Tibial artery (tissue), 4 donors: Measurements from ENCODE around the gene PTPN11.
"Not testable (repeated sequence)": the region's sequence is repeated elsewhere in the genome, so short reads cannot be mapped to it uniquely, and the experiment has no call there.

ENCODE experiments used
- DNase-seq, 2 donors: peaks; one replicate each; pipeline ENCODE4 v3.0.0-alpha.2; 2019
- H3K27ac ChIP-seq, 2 donors: fragments of 200-600 bp; sonication (generic) in 1 of 2; 1 replicate in 1 of 2; 2 replicates in 1 of 2; pipeline ENCODE4 v1.5.1; 2018 to 2019; ENCODE audit warnings: mild to moderate bottlenecking in 1 of 2
- H3K27me3 ChIP-seq, 2 donors: fragments of 200-600 bp; sonication (generic) in 1 of 2; one replicate each; pipeline versions ENCODE4 v1.5.1 to v1.6.0; 2016 to 2019
- H3K36me3 ChIP-seq, 3 donors: fragments of 200-600 bp; sonication (generic) in 2 of 3; one replicate each; pipeline ENCODE4 v1.5.1; 2016 to 2019; ENCODE audit warnings: mild to moderate bottlenecking in 2 of 3
- H3K4me1 ChIP-seq, 4 donors: fragments of 200-600 bp; sonication (generic) in 2 of 4; 1 replicate in 3 of 4; 2 replicates in 1 of 4; pipeline ENCODE4 v1.5.1; 2016 to 2019
- H3K4me3 ChIP-seq, 2 donors: fragments of 200-600 bp; sonication (generic) in 1 of 2; 1 replicate in 1 of 2; 2 replicates in 1 of 2; pipeline ENCODE4 v1.5.1; 2018 to 2019; ENCODE audit warnings: mild to moderate bottlenecking in 2 of 2
- H3K9me3 ChIP-seq, 3 donors: fragments of 200-600 bp; sonication (generic) in 1 of 3; one replicate each; pipeline ENCODE4 v1.5.1; 2016 to 2019
- CTCF ChIP-seq, 2 experiments: fragments of 200-600 bp in 1 of 2; fragments of 450-650 bp in 1 of 2; IDR thresholded peaks; one replicate each; pipeline ENCODE4 v1.5.1; 2017 to 2019; ENCODE audit warnings: antibody characterized with exemption in 2 of 2, mild to moderate bottlenecking in 1 of 2, moderate library complexity in 1 of 2
- intact Hi-C: fragments of 100-400 bp; cut with DNase I; formaldehyde crosslinking; loops from one replicate; pipeline ENCODE4 v1.15.0; 2023; ENCODE audit warnings: low total_unique reads

PTPN11 gene

GRCh38 chr12:112413855-112414625 lies 4.7 kb upstream of the PTPN11 start:
- DNase-seq, result no peak
- no peaks in the 10 kb centered on the region for H3K27me3 ChIP-seq
- no peaks in the 10 kb centered on the region for H3K9me3 ChIP-seq
- intact Hi-C loops, result no loop called here
- no peak overlapping the region for H3K4me3 ChIP-seq
- no peak overlapping the region for H3K27ac ChIP-seq
- no peak for TF ChIP-seq CTCF (IDR thresholded peaks at IDR 0.05)
- no peaks in the 10 kb centered on the region for H3K36me3 ChIP-seq
- H3K4me1 ChIP-seq, result peaks cover 0 to 10% (median 8%) of the 10 kb centered on the region in 4 donors

- peak in 1 of 2 donors; percentile 3 for DNase-seq
- H3K36me3 ChIP-seq, H3K9me3 ChIP-seq, H3K27ac ChIP-seq, H3K4me3 ChIP-seq, intact Hi-C loops, H3K27me3 ChIP-seq: not testable (repeated sequence)
- peaks cover 0 to 21% (median 18%) of the 10 kb centered on the region in 4 donors for H3K4me1 ChIP-seq
Measured at GRCh38 chr12:112415457-112415856, 3.3 kb upstream of the PTPN11 start.

GRCh38 chr12:112418273-112418607 lies 507 bp upstream of the PTPN11 start:
- no peaks in the 10 kb centered on the region for H3K36me3 ChIP-seq
- intact Hi-C loops, result no loop called here
- H3K9me3 ChIP-seq, result no peaks in the 10 kb centered on the region
- no peak for TF ChIP-seq CTCF (IDR thresholded peaks at IDR 0.05)
- peaks cover 0 to 47% (median 36%) of the 10 kb centered on the region in 4 donors for H3K4me1 ChIP-seq
- H3K27ac ChIP-seq, result peak overlapping the region; percentile 96 to 100
- no peaks in the 10 kb centered on the region for H3K27me3 ChIP-seq
- H3K4me3 ChIP-seq, result peak overlapping the region; percentile 71 to 99
- no peak for DNase-seq

GRCh38 chr12:112419297-112420133 lies 768 bp downstream of the PTPN11 start:
- no peaks in the 10 kb centered on the region for H3K27me3 ChIP-seq
- no peak for TF ChIP-seq CTCF (IDR thresholded peaks at IDR 0.05)
- peak; percentile 75 to 88 for DNase-seq
- peak overlapping the region; percentile 96 to 100 for H3K27ac ChIP-seq
- peaks cover 0 to 57% (median 40%) of the 10 kb centered on the region in 4 donors for H3K4me1 ChIP-seq
- H3K9me3 ChIP-seq, result no peaks in the 10 kb centered on the region
- H3K4me3 ChIP-seq, result peak overlapping the region; percentile 71 to 99
- H3K36me3 ChIP-seq, result no peaks in the 10 kb centered on the region
- intact Hi-C loops, result no loop called here

- Histone ChIP-seq H3K36me3 (no peaks in the 10 kb centered on the region), H3K4me1 (peaks cover 0 to 58% (median 41%) of the 10 kb centered on the region in 4 donors), H3K4me3 (no peak overlapping the region), H3K27ac (no peak overlapping the region), H3K9me3 (no peaks in the 10 kb centered on the region), H3K27me3 (no peaks in the 10 kb centered on the region)
- intact Hi-C loops, result no loop called here
- no peak for TF ChIP-seq CTCF (IDR thresholded peaks at IDR 0.05)
- DNase-seq, result no peak
Measured at GRCh38 chr12:112420740-112421139, 2.0 kb downstream of the PTPN11 start.

GRCh38 chr12:112421363-112421762 lies 2.6 kb downstream of the PTPN11 start:
- no peak for DNase-seq
- H3K36me3 ChIP-seq, result no peaks in the 10 kb centered on the region
- H3K4me1 ChIP-seq, result peaks cover 0 to 58% (median 41%) of the 10 kb centered on the region in 4 donors
- no peak overlapping the region for H3K27ac ChIP-seq
- no peak for TF ChIP-seq CTCF (IDR thresholded peaks at IDR 0.05)
- no peaks in the 10 kb centered on the region for H3K9me3 ChIP-seq
- H3K4me3 ChIP-seq, result no peak overlapping the region
- H3K27me3 ChIP-seq, result no peaks in the 10 kb centered on the region
- intact Hi-C loops, result no loop called here
